GM23338 (cell line): ENCODE results near the gene DEFB114.

ENCODE experiments used
- CREB1 ChIP-seq: fragments of 250-450 bp; sonication (Bioruptor Pico); IDR thresholded peaks from 2 replicates; pipeline ENCODE4 v1.5.0; 2020; ENCODE audit warnings: low read depth, mild to moderate bottlenecking, moderate library complexity
- EZH2 ChIP-seq: fragments of 200-600 bp; sonication (generic); IDR thresholded peaks from one replicate; pipeline ENCODE4 v1.8.0; 2017; ENCODE audit warnings: antibody characterized with exemption, mild to moderate bottlenecking, low read depth; ENCODE audit not compliant: unreplicated experiment
- EZH2phosphoT487 ChIP-seq: fragments of 200-600 bp; sonication (generic); IDR thresholded peaks from one replicate; pipeline ENCODE4 v1.8.1; 2018; ENCODE audit warnings: antibody characterized with exemption; ENCODE audit not compliant: unreplicated experiment
- JUNB ChIP-seq: IDR thresholded peaks from one replicate; pipeline ENCODE4 v1.6.1; 2016; ENCODE audit warnings: antibody characterized with exemption; ENCODE audit not compliant: unreplicated experiment
- NANOG ChIP-seq: IDR thresholded peaks from 2 replicates; pipeline ENCODE4 v1.6.1; 2016; ENCODE audit warnings: antibody characterized with exemption, borderline replicate concordance
- POLR2AphosphoS5 ChIP-seq: IDR thresholded peaks from 2 replicates; pipeline ENCODE4 v1.6.1; 2016; ENCODE audit warnings: antibody characterized with exemption, low read depth
- ZNF331 ChIP-seq: fragments of 250-450 bp; sonication (Bioruptor Pico); IDR thresholded peaks from 2 replicates; pipeline ENCODE4 v1.5.0; 2020; ENCODE audit warnings: low read depth, mild to moderate bottlenecking, moderate library complexity
- TF ChIP-seq, protein P1 (sequence below), 2 experiments: fragments of 200-600 bp in 1 of 2; sonication (generic) in 1 of 2; conservative IDR thresholded peaks; 2 replicates each; pipeline versions ENCODE4 v1.5.1 to v1.6.1; 2016 to 2017; ENCODE audit warnings: antibody characterized with exemption in 2 of 2, low read depth in 2 of 2, mild to moderate bottlenecking in 2 of 2, moderate library complexity in 1 of 2
- TF ChIP-seq, protein P2 (sequence below): IDR thresholded peaks from one replicate; pipeline ENCODE4 v1.6.1; 2018; ENCODE audit warnings: antibody characterized with exemption; ENCODE audit not compliant: unreplicated experiment

DNA sequence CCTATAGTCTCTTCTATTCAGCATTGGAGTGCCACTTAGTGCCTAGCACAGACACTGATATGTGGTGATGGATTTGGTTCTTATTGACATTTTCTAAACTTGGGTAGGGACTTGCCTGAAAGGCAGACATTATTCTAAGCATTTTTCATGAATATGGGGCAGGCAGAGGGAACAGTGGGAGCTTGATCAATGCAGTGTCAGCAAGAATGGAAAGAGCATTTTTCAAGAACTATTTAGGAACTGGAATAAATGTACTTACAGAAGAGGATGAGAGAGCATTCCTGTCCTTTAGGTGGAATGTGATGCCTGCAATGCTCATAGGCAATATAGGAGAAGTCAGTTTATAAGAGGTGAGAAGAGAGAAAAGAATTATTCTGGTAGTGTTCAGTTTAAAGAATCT, 26.2 kb downstream of the DEFB114 start:
- TF ChIP-seq, protein P1, sequence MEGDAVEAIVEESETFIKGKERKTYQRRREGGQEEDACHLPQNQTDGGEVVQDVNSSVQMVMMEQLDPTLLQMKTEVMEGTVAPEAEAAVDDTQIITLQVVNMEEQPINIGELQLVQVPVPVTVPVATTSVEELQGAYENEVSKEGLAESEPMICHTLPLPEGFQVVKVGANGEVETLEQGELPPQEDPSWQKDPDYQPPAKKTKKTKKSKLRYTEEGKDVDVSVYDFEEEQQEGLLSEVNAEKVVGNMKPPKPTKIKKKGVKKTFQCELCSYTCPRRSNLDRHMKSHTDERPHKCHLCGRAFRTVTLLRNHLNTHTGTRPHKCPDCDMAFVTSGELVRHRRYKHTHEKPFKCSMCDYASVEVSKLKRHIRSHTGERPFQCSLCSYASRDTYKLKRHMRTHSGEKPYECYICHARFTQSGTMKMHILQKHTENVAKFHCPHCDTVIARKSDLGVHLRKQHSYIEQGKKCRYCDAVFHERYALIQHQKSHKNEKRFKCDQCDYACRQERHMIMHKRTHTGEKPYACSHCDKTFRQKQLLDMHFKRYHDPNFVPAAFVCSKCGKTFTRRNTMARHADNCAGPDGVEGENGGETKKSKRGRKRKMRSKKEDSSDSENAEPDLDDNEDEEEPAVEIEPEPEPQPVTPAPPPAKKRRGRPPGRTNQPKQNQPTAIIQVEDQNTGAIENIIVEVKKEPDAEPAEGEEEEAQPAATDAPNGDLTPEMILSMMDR (conservative IDR thresholded peaks at IDR 0.05; ENCODE audit: low read depth in 2 of 2), result no peak
- no peak for TF ChIP-seq EZH2phosphoT487
- TF ChIP-seq EZH2, result no peak
- no peak for TF ChIP-seq CREB1 (CRISPR knock-in tag)
- no peak for TF ChIP-seq NANOG
- TF ChIP-seq POLR2AphosphoS5, result no peak
- TF ChIP-seq JUNB, result no peak
- no peak for TF ChIP-seq ZNF331 (CRISPR knock-in tag)
- TF ChIP-seq, protein P2, sequence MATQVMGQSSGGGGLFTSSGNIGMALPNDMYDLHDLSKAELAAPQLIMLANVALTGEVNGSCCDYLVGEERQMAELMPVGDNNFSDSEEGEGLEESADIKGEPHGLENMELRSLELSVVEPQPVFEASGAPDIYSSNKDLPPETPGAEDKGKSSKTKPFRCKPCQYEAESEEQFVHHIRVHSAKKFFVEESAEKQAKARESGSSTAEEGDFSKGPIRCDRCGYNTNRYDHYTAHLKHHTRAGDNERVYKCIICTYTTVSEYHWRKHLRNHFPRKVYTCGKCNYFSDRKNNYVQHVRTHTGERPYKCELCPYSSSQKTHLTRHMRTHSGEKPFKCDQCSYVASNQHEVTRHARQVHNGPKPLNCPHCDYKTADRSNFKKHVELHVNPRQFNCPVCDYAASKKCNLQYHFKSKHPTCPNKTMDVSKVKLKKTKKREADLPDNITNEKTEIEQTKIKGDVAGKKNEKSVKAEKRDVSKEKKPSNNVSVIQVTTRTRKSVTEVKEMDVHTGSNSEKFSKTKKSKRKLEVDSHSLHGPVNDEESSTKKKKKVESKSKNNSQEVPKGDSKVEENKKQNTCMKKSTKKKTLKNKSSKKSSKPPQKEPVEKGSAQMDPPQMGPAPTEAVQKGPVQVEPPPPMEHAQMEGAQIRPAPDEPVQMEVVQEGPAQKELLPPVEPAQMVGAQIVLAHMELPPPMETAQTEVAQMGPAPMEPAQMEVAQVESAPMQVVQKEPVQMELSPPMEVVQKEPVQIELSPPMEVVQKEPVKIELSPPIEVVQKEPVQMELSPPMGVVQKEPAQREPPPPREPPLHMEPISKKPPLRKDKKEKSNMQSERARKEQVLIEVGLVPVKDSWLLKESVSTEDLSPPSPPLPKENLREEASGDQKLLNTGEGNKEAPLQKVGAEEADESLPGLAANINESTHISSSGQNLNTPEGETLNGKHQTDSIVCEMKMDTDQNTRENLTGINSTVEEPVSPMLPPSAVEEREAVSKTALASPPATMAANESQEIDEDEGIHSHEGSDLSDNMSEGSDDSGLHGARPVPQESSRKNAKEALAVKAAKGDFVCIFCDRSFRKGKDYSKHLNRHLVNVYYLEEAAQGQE, result no peak
